Right hindlimb (tissue), 1 donor: Measurements from ENCODE around the gene LTBP1.

ENCODE experiments used
- DNase-seq: peaks from one replicate; pipeline ENCODE4 v3.0.0-alpha.2; 2018

LTBP1 gene

GRCh38 chr2:33274524-33274923 is 327.8 kb downstream of the LTBP1 start:
- no peak for DNase-seq

GRCh38 chr2:33275689-33276444 is 329.1 kb downstream of the LTBP1 start:
- DNase-seq = no peak

GRCh38 chr2:33277002-33277426 is 330.3 kb downstream of the LTBP1 start:
- DNase-seq = peak; percentile 51

GRCh38 chr2:33278245-33278943 is 331.6 kb downstream of the LTBP1 start:
- no peak for DNase-seq

- DNase-seq = no peak
Observed at GRCh38 chr2:33284287-33284686, 337.5 kb downstream of the LTBP1 start.

GRCh38 chr2:33287507-33288005 is 340.8 kb downstream of the LTBP1 start:
- DNase-seq = no peak

- DNase-seq = peak; percentile 28
Observed at GRCh38 chr2:33288011-33288410, 341.3 kb downstream of the LTBP1 start.

GRCh38 chr2:33289961-33290360 is 343.2 kb downstream of the LTBP1 start:
- no peak for DNase-seq

- DNase-seq = no peak
Observed at GRCh38 chr2:33291278-33292013, 344.7 kb downstream of the LTBP1 start.

- DNase-seq = no peak
Observed at GRCh38 chr2:33292063-33292462, 345.3 kb downstream of the LTBP1 start.

GRCh38 chr2:33292981-33293595 is 346.3 kb downstream of the LTBP1 start:
- DNase-seq = no peak

- DNase-seq = no peak
Observed at GRCh38 chr2:33298233-33298632, 351.5 kb downstream of the LTBP1 start.

- DNase-seq = no peak
Observed at GRCh38 chr2:33301355-33301754, 354.6 kb downstream of the LTBP1 start.

- no peak for DNase-seq
Observed at GRCh38 chr2:33302348-33302747, 355.6 kb downstream of the LTBP1 start.

- DNase-seq = no peak
Observed at GRCh38 chr2:33304032-33304864, 357.5 kb downstream of the LTBP1 start.

- no peak for DNase-seq
Observed at GRCh38 chr2:33307659-33308270, 361.0 kb downstream of the LTBP1 start.

- DNase-seq = no peak
Observed at GRCh38 chr2:33312355-33312754, 365.6 kb downstream of the LTBP1 start.

- no peak for DNase-seq
Observed at GRCh38 chr2:33313039-33313438, 366.3 kb downstream of the LTBP1 start.

GRCh38 chr2:33314541-33314940 is 367.8 kb downstream of the LTBP1 start:
- no peak for DNase-seq

- DNase-seq = no peak
Observed at GRCh38 chr2:33316328-33316727, 369.6 kb downstream of the LTBP1 start.

- DNase-seq = no peak
Observed at GRCh38 chr2:33317369-33318007, 370.7 kb downstream of the LTBP1 start.
